Urothelium cell line (cell line): ENCODE data around the gene PBXIP1.

ENCODE experiments used
- DNase-seq: peaks from one replicate; pipeline ENCODE4 v3.0.0; 2011; ENCODE audit warnings: low spot score, mixed read lengths
- FAIRE-seq: peaks from 2 replicates; lab custom pipeline; 2011; peaks lifted over from hg19 to GRCh38; lab: Jason Lieb, UNC

The PBXIP1 gene

DNA sequence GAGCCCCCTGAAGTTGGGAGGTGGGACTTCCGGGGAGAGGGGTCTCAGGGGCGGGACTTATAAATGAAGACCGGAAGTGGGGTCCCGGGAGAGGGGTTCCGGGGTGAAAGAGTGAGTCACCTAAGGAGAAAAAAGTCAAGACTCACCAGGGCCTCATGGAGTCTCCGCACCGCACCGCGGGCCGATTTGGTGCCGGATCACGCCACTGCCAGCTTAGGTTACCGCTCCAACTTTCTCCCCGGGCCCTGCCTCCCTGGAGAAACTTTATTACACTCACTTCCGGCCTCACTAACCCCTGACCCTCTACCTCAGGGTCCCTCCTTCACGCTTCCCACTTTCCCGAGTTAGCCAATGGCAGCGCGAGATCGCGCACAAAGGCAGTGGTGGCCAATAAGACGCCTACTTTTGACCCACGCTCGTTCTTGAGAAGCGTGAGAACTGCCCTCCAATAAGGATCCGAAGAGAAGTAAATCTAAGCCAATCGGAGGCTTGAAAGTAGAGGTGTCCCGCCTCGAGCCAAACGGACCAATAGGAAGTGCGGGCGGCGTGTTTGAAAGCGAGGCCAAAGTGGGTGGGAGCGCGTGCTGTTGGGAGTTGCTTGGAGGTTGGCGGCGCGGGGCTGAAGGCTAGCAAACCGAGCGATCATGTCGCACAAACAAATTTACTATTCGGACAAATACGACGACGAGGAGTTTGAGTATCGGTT lies 18.4 kb upstream of the PBXIP1 start, which contains the start of gene CKS1B:
Gene CKS1B, plus strand, starts transcription at position 580 of the 706 bp plus-strand sequence. Its CDS starts 65 bp downstream, at position 645.
- FAIRE-seq: peak; percentile 30
- DNase-seq: peak; percentile 93

- FAIRE-seq (no peak), DNase-seq (peak; percentile 82)
Measured at GRCh38 chr1:154973344-154974101, 17.6 kb upstream of the PBXIP1 start.

- FAIRE-seq: no peak
Measured at GRCh38 chr1:154972517-154973343, 16.8 kb upstream of the PBXIP1 start.

DNA sequence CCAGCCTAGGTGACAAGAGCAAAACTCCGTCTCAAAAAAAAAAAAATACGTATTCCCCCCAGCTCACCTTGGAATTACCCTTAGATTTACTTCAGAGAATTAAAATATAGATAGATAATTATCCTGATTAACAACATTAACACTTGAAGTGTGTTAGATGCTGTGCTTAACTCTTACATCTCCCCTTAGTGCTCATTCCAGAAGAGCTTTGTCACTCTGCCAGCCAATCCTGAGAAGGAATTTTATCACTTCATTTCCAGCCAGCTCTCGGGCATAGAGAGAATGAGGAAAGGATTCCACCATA lies 16.3 kb upstream of the PBXIP1 start:
- DNase-seq (no peak), FAIRE-seq (no peak)

More at GRCh38 chr1:154972517-154973343, 16.8 kb upstream of the PBXIP1 start:
- peak; percentile 86 for DNase-seq

DNA sequence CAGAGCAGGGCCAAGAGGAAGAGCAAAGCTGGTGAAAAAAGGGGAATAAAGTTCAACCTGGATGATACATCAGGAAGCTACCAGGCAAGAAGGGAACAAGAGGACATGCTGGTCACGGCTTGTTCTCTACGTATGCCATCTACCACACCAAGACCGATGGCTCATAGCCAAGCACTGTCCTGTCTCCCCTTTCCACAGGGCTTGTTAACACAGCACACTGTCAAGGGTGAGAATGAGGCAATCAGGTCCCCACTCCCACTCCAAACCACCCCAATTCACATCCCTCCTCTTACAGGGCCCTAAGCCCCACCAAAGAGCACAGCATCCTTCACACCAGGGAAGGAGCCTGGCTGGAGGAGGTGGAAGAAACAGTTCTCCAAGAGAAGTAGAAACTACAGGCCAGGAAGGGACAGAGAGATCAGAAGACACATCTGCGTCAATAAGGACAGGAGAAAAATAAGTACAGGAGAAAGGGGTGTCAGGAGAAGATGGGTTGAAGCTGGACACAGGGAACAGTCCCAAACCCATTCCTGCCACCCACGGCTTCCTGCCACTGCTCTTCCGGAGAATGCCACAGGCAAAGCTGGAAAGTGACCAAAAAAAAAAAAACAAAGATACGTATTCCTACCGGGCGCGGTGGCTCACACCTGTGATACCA lies 15.6 kb upstream of the PBXIP1 start:
- no peak for FAIRE-seq
- no peak for DNase-seq

GRCh38 chr1:154970631-154971340 lies 14.9 kb upstream of the PBXIP1 start, which contains the start of gene SHC1:
Gene SHC1, minus strand, starts transcription at chr1:154970747. Its CDS starts 221 bp downstream, at chr1:154970526.
- DNase-seq (peak; percentile 93), FAIRE-seq (no peak)

- no peak for FAIRE-seq
Measured at GRCh38 chr1:154969860-154970452, 14.1 kb upstream of the PBXIP1 start.

DNA sequence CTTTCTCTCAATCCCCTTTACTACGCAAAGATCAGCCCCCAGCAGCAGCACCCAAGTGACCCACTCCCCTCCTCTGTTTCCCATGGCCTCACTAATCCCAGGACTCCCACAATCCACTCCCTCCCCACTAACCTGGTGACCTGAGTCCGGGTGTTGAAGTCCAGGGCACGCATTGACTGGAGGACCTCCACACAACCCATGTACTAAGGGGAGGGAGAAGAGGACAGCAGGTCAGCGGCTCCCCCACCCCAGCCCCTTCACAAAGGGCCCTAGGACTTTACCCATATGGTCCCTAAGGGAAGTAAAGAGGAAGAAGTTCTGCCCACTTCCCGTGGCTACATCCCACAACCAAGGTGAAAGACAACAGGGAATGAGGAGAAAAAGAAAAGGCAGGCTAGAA lies 13.3 kb upstream of the PBXIP1 start:
- DNase-seq (no peak), FAIRE-seq (no peak)

More at GRCh38 chr1:154969860-154970452, 14.1 kb upstream of the PBXIP1 start:
- no peak for DNase-seq

- DNase-seq: no peak
- no peak for FAIRE-seq
Measured at GRCh38 chr1:154968731-154969130, 12.8 kb upstream of the PBXIP1 start.

GRCh38 chr1:154967331-154967950 lies 11.5 kb upstream of the PBXIP1 start:
- FAIRE-seq (no peak), DNase-seq (no peak)

GRCh38 chr1:154966111-154966510 lies 10.2 kb upstream of the PBXIP1 start:
- no peak for DNase-seq
- FAIRE-seq: no peak

GRCh38 chr1:154964359-154964758 lies 8.5 kb upstream of the PBXIP1 start:
- DNase-seq: no peak
- FAIRE-seq: no peak

DNA sequence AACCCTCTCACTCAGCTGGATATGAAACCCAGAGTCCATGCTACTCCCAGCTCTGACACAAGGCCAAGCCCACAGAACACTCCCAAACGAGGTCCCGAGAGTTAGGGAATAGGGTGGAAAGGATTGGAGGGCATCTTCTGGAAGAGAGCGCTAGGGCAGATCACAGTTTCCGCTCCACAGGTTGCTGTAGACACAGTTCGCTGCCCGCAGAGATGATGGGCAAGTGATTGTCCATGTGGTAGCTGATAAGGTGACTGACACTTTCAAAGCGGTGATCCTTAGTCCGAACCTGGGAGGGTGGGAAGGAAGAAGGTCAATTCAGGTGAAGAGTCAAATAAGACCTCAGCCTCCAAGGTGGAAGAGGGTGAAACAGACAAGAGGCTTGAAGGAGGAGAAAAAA lies 7.7 kb upstream of the PBXIP1 start:
- DNase-seq (no peak), FAIRE-seq (no peak)

GRCh38 chr1:154962795-154963330 lies 7.0 kb upstream of the PBXIP1 start:
- DNase-seq (no peak), FAIRE-seq (no peak)

DNA sequence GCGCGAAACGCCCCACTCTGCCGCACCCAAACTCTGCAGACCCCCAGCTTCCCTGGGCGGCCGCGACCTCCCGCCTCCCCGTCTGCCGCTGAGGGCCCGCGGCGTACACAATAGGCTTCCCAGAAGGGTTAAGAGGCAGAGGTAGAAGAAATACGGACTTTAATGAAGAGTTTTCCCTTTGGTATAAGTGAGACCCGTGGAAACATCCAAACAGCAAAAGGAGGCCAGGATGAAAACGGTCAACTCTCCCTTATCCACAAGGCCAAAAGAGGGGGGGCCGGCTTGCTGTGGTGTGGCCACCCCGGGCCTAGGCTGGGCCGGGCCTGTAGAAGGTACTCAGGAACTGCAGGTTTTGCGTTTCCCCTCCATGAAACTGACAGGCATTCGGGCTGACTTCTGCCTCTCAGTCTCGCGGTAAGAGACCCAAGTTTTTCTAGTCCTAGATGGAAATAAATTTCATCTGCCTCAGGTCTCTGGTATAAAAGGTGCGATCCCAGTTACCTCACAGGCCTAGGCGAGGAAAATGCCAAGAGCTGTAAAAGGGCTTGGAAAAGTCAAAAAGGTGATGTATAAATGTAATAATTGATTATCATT lies 6.4 kb upstream of the PBXIP1 start:
- DNase-seq: no peak
- no peak for FAIRE-seq

- DNase-seq: peak; percentile 85
- no peak for FAIRE-seq
Measured at GRCh38 chr1:154961207-154962155, 5.6 kb upstream of the PBXIP1 start, which contains the start of gene PYGO2. Gene PYGO2, minus strand, starts transcription at chr1:154961782. Its CDS starts 206 bp downstream, at chr1:154961576.

GRCh38 chr1:154960446-154961136 lies 4.7 kb upstream of the PBXIP1 start:
- no peak for DNase-seq
- FAIRE-seq: no peak
